GM21447 (cell line): ENCODE data around the gene SIVA1.

Experiments used
- ATAC-seq: cut with Tn5 transposase; IDR thresholded peaks from one replicate; pipeline ENCODE4 v1.9.1; 2021; ENCODE audit not compliant: unreplicated experiment

The SIVA1 gene

DNA sequence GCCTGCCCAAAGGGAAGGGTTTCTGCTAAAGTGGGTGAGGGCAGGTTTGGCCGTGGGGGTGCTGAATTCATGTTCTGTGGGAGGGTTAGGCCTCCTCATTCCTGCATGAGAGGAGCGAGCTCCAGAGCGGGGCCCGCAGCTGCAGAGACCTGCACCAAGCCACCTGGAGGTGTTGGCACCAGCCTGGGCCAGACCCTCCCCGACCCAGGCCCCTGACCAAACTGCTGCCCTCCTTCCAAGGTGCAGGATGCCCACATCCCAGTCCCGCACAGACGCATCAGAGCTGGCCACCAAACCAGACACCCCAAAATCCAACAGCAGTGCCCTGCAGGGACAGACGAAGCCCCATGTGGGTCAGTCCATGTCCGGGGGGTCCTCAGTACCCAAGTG, 18.4 kb upstream of the SIVA1 start:
- ATAC-seq: no peak

GRCh38 chr14:104734991-104735779, 17.8 kb upstream of the SIVA1 start:
- ATAC-seq: no peak

DNA sequence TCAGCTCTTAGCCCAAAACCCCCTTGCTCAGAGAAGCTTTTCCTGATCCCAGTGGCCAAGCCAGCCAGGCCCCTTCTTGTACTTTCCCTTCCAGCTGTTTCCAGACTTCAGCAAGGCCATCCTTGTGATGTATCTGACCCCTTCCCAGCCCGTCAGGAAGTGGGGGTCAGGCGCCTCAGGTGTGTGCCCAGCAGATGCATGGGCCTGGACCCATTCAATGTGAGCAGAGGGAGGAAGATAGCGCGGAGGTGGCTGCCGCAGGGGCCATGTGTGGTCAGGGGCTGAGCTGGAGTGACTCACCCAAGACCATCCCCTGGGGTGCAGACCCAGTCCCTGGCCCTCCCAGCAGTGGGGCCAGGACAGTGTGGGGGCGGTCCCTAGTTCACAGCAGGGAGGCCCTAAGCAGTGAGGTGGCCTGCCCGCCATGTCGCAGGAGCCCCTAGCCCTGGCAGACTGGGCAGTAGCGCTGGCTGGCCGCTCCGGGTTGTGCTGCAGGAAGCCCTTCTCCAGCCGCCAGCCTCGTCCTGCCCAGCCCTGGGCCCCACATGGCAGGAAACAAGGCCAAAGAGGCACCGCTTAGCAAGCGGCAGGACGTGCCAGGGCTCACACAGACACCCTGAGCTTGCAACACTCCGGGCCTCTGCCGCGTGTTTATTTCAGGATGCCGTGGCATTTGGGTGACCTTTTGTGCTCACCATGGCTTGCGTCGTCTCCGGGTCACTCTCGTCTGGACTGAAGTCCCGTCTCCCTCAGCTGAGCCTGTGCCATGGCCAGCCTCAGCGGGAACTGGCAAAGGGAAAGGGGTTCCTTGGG, 16.9 kb upstream of the SIVA1 start:
- ATAC-seq: no peak

DNA sequence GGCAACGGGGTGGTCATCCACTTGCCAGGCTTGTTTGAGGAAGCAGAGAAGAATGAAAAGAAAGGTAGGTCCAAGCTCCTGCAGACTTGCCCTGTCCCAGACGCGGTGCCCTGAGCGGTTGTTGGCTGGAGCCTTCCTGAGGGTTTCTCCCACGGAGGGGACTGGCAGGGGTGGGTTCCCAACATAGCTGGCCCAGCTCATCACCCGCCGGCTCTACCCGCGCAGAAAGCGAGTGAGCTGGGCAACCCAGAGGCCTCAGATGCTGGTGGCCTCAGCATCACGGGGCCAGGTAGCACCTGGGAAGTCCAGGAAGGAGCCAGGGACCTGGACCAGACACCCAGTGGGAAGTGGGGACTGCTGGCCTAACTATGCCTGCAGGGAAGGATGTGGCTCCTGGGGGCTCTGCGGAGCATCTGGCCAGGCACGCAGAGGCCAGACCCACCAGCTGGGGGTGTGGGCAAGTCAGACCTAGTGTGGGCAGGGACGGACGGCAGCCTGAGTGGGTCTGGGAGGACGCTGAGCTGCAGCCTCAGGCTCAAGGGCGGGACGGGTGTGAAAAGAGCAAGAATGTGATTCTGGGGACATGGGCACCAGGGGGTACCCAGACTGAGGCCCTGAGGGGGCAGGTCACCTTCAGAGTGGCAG, 14.4 kb upstream of the SIVA1 start:
- ATAC-seq: no peak

- ATAC-seq: no peak
Observed at GRCh38 chr14:104739026-104739425, 13.9 kb upstream of the SIVA1 start.

DNA sequence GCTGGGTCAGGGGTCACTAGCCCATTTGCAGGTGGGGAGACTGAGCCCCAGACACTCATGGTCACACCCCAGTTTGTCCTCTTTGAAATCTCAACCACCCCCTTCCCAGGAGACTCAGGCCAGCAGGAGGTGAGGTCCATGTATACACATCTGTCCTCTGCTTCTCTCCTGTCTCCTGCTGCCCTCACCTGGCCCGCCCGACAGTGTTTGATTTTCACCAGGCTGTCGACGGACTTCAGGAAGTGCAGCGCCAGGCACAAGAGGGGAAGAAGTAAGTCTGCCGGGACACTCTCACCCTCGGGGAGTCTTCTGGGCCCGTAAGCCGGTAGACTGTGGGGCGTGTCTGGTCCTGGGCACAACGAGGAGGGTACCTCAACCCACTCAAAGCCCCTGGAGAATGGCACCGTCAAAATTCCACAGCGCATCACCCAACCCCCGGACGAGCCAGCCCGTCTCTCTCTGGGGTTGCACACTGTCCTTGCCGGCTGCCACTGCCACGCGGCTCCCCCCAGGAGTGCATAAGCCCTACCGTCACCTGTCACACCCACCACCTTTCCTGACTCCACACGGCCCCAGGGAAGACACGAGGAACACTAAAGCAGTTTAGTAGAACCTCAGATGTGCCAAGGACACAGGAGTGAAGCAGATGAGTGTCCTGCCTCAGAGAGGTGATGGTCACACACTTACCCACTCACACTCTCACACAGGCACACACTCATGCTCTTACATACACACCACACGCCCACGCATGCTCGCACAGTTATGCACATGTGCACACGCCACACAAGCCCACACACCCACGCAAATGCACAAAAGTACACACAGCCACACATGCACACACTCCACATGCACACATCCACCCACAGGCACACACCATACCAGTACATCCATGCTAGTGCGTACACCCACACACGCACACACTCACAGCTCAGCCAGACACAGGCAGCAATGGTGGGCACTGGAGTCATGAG, 13.1 kb upstream of the SIVA1 start:
- no peak for ATAC-seq

- no peak for ATAC-seq
Observed at GRCh38 chr14:104741108-104741802, 11.7 kb upstream of the SIVA1 start.

DNA sequence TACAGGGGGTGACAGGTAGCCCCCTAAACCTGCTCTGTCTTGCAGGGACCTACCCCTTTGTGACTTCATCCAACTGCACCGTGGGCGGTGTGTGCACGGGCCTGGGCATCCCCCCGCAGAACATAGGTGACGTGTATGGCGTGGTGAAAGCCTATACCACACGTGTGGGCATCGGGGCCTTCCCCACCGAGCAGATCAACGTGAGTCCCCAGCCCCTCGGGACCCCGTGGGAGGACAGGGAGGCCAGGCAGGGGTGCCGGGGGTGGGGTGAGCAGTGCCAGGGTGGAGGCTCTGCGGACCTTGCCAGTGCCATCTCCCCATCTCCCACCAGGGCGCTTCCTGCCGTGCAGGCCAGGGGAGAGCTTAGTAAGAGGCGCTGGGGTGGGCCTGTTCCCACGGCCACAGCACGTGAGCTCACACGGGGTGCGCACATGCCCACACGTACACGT, 11.1 kb upstream of the SIVA1 start:
- no peak for ATAC-seq

GRCh38 chr14:104742586-104743455, 10.1 kb upstream of the SIVA1 start:
- ATAC-seq: no peak

DNA sequence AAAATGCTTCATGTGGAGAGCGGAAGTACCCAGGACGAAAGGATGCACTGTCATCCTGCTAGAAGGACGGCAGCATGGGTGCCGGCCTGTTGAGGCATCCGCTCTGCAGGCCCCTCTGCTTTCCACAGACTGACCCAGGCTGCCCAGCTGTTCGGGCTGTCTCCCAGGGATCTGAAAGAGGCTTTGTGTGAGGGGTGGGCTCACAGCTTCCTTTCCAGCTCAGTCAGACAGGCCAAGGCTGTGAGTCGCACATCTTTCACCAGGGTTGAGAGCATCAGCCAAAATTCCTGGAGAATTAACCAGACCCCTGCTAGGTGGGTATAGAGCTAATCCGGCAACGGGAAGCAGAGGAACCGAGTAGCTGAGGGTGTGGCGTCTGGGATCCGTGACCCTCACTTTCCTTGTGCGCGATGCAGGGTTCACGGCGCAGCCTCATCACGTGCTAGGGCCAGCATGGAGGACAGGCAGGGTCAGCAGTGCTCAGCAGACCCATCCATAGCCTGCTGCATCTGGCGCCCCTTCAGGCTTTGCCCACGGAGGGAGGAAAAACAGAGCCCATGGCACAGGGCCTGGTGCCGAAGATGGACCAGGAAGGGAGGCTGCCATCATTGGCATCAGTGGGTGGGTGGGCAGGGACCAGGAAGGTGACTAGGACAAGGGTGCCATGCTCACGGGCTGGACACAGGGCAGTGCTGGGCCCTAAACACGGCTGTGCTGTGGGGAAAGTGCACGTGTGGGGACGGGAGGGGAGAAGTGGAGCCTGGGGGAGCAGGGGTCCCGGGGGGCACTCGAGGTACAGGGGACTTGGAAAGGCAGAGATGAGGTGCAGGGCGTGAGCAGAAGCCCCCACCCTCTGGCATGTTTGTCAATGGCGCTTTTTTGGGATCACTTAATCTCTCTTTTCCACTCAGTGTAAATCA, 9.2 kb upstream of the SIVA1 start:
- no peak for ATAC-seq

DNA sequence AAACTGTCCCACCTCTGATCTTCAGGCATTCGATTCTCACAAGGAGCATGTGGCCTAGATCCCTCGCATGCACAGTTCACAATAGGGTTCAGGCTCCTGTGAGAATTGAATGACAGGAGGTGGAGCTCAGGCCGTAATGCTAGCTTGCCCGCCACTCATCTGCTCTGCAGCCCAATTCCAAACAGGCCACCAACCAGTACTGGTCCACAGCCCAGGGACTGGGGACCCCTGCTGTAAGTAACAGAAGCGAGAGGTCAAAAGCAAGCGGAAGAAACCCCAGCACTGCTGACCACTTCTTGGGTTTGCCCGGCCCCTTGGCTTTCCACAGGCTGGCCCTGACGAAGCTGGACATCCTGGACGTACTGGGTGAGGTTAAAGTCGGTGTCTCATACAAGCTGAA, 8.5 kb upstream of the SIVA1 start:
- no peak for ATAC-seq

DNA sequence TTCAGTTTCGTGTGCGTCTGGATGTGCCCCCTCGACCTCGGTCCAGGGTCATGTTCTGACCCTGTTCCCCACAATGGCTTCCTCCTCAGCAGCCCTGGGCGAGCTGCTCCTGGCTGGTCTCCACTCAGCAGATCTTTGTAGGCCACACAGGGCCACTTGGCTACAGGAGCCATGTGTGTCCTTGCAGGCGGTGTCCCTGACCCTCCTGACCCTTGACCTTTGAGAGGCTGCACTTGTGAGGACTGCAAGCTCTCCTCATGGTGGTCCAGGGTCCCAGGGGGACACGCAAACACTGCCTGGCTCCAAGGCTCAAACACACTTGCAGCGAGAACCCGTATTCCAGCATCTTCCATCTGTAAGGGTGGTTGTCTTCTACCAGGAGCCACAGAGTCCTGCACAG, 7.5 kb upstream of the SIVA1 start:
- ATAC-seq: no peak

DNA sequence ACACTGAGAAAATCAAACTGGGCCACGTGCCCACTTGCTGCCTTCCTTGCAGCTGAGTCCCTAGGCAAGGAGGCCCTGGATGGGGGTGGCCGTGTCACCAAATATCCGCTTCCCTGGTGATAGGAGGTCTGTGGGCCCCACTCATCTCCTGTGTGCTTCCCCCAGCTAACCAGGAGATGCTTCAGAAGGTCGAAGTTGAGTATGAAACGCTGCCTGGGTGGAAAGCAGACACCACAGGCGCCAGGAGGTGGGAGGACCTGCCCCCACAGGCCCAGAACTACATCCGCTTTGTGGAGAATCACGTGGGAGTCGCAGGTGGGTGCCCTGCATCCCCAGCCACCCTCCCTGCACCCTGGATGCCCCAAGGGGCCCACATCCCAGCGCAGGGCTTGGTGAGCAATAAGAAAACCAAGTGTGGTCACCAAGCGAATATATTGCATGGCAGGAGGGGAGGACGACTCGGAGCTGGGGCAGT, 6.8 kb upstream of the SIVA1 start:
- no peak for ATAC-seq

- ATAC-seq: no peak
Observed at GRCh38 chr14:104746934-104747481, 5.9 kb upstream of the SIVA1 start.

DNA sequence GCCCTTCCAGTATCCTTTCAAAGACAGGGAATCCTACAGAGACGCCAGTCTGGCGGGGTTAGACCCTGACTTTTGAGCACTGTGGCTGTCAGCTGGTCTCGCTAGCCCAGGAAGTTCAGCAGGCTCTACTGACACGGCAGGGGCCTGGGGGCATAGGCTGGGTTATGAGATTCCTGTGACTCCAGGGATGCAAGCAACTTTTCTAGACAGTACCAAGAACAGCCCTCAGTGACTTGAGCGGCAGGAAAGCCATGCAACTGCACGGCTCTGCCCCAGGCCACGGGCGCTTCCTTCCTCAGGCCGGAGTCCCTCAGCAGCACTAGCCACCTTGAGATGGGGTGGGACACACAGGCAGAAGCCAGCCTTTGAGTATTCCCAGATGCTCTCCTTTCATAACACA, 5.1 kb upstream of the SIVA1 start:
- no peak for ATAC-seq

DNA sequence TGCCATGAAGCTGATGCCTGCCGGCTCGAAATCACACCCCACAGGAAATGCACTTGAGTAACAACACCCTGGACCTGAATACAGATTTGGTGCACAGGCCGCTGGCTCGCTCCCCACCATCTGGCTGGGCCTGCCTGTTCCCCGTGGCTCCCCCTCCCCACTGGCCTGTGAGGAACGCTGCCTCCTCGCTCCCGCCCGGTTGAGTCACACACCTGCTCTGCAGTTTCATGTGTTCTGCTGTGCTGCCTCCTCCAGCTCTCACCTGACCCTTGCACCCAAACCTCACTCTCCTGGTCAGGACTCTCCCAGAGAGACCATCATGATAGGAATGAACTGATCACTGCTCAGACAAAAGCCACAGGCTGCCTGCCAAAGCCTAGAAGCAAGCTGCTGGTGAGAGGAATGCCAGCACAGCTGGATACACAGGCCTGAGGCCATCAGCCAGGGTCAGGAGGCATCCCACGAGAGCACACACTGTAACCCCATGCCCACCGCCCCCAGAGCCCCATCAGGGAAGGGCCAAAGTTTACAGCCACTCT, 3.8 kb upstream of the SIVA1 start:
- no peak for ATAC-seq

- no peak for ATAC-seq
Observed at GRCh38 chr14:104750056-104750752, 2.7 kb upstream of the SIVA1 start.
